GM10266 (cell line): ENCODE data around the gene SCARF2.

Experiments
- DNase-seq: peaks from one replicate; pipeline ENCODE4 v3.0.0; 2012; ENCODE audit errors: extremely low spot score
- CTCF ChIP-seq: IDR thresholded peaks from 2 replicates; pipeline ENCODE4 v1.5.1; 2012; ENCODE audit warnings: mild to moderate bottlenecking, low read depth; ENCODE audit not compliant: control insufficient read depth, insufficient read depth; ENCODE audit errors: missing control alignments

Gene SCARF2

GRCh38 chr22:20464912-20465758, 27.5 kb upstream of the SCARF2 start:
- TF ChIP-seq CTCF: no peak
- no peak for DNase-seq

GRCh38 chr22:20464096-20464614, 26.5 kb upstream of the SCARF2 start:
- DNase-seq: no peak
- TF ChIP-seq CTCF: no peak

- peak; percentile 8 for DNase-seq
- no peak for TF ChIP-seq CTCF
These were observed 25.9 kb upstream of the SCARF2 start for GRCh38 chr22:20463324-20464095.

GRCh38 chr22:20459862-20460261, 22.2 kb upstream of the SCARF2 start:
- TF ChIP-seq CTCF: no peak
- DNase-seq: no peak

GRCh38 chr22:20459152-20459542, 21.5 kb upstream of the SCARF2 start:
- TF ChIP-seq CTCF: no peak
- no peak for DNase-seq

- TF ChIP-seq CTCF: no peak
- no peak for DNase-seq
These were observed 21.0 kb upstream of the SCARF2 start for GRCh38 chr22:20458530-20459151.
